Measurements from ENCODE around the gene ADGRG6. TPM values are rescaled to one million over a fixed set of nuclear protein-coding genes. Genes with fewer than 3 reads are reported as not detected.

The ADGRG6 gene
- polyA plus RNA-seq, 1 experiment = 25.4 TPM

GRCh38 chr6:142367501-142368018, 65.8 kb downstream of the ADGRG6 start:
- Histone ChIP-seq H3K36me3 (ENCODE audit: control insufficient read depth, insufficient read depth, low read length) (no peaks in the 10 kb centered on the region), H3K4me3 (ENCODE audit: low read depth, low read length) (no peak overlapping the region), H3K27me3 (ENCODE audit: control insufficient read depth, insufficient read depth, low read length) (no peaks in the 10 kb centered on the region)
- no peak for DNase-seq (ENCODE audit: low read depth)
- CTCF ChIA-PET = interaction anchor here (1.4 kb wide), 1 partner anchor 13 kb away, joined by 3 read pairs; no protein-coding TSS in a partner anchor
- no peak for TF ChIP-seq CTCF (IDR thresholded peaks at IDR 0.05; ENCODE audit: insufficient read depth, low read depth, low read length)
- POLR2A ChIA-PET = interaction anchor here (0.6 kb wide), 1 partner anchor 1625 kb away, joined by 4 read pairs; no protein-coding TSS in a partner anchor

- TF ChIP-seq CTCF (IDR thresholded peaks at IDR 0.05; ENCODE audit: insufficient read depth, low read depth, low read length) = no peak
- Histone ChIP-seq H3K36me3 (ENCODE audit: control insufficient read depth, insufficient read depth, low read length) (no peaks in the 10 kb centered on the region), H3K4me3 (ENCODE audit: low read depth, low read length) (no peak overlapping the region), H3K27me3 (ENCODE audit: control insufficient read depth, insufficient read depth, low read length) (no peaks in the 10 kb centered on the region)
- CTCF ChIA-PET = no interaction called here
- POLR2A ChIA-PET = no interaction called here
- DNase-seq (ENCODE audit: low read depth) = no peak
Measured at GRCh38 chr6:142369266-142369665, 67.5 kb downstream of the ADGRG6 start.

GRCh38 chr6:142372348-142372747, 70.5 kb downstream of the ADGRG6 start:
- DNase-seq (ENCODE audit: low read depth) = no peak
- H3K36me3 ChIP-seq (ENCODE audit: control insufficient read depth, insufficient read depth, low read length) = no peaks in the 10 kb centered on the region
- CTCF ChIA-PET = interaction anchor here (3.3 kb wide), 1 partner anchor 10 kb away, joined by 11 read pairs; no protein-coding TSS in a partner anchor
- POLR2A ChIA-PET = interaction anchor here (0.5 to 0.7 kb wide), 2 partner anchors 40 to 582 kb away, joined by 3 to 4 read pairs; no protein-coding TSS in a partner anchor
- no peak overlapping the region for H3K4me3 ChIP-seq (ENCODE audit: low read depth, low read length)
- H3K27me3 ChIP-seq (ENCODE audit: control insufficient read depth, insufficient read depth, low read length) = no peaks in the 10 kb centered on the region
- no peak for TF ChIP-seq CTCF (IDR thresholded peaks at IDR 0.05; ENCODE audit: insufficient read depth, low read depth, low read length)

GRCh38 chr6:142373268-142374090, 71.7 kb downstream of the ADGRG6 start:
- no peak for TF ChIP-seq CTCF (IDR thresholded peaks at IDR 0.05; ENCODE audit: insufficient read depth, low read depth, low read length)
- H3K36me3 ChIP-seq (ENCODE audit: control insufficient read depth, insufficient read depth, low read length) = no peaks in the 10 kb centered on the region
- ChIA-PET POLR2A (interaction anchor here (0.6 kb wide), 1 partner anchor 11 kb away, joined by 4 read pairs; no protein-coding TSS in a partner anchor), CTCF (interaction anchor here (0.6 to 3.3 kb wide), 3 partner anchors 9 to 166 kb away, joined by 3 to 11 read pairs (median 3); no protein-coding TSS in a partner anchor)
- no peak overlapping the region for H3K4me3 ChIP-seq (ENCODE audit: low read depth, low read length)
- DNase-seq (ENCODE audit: low read depth) = no peak
- no peaks in the 10 kb centered on the region for H3K27me3 ChIP-seq (ENCODE audit: control insufficient read depth, insufficient read depth, low read length)

- H3K27me3 ChIP-seq (ENCODE audit: control insufficient read depth, insufficient read depth, low read length) = no peaks in the 10 kb centered on the region
- no peak for TF ChIP-seq CTCF (IDR thresholded peaks at IDR 0.05; ENCODE audit: insufficient read depth, low read depth, low read length)
- H3K4me3 ChIP-seq (ENCODE audit: low read depth, low read length) = no peak overlapping the region
- H3K36me3 ChIP-seq (ENCODE audit: control insufficient read depth, insufficient read depth, low read length) = no peaks in the 10 kb centered on the region
- CTCF ChIA-PET = interaction anchor here (1.0 to 3.3 kb wide), 3 partner anchors 8 to 167 kb away, joined by 3 to 11 read pairs (median 4); no protein-coding TSS in a partner anchor
- DNase-seq (ENCODE audit: low read depth) = no peak
- POLR2A ChIA-PET = no interaction called here
Measured at GRCh38 chr6:142374091-142374770, 72.4 kb downstream of the ADGRG6 start.

Data from BJ (cell line).